Activated CD4-positive, alpha-beta T cell treated with anti-CD3 and anti-CD28 coated beads, Interleukin-2, amount 10 ng/mL, durations not matched to agents 7 days and 5 days (primary cell): ENCODE measurements around the gene CEMIP. TPM values are rescaled to one million over a fixed set of nuclear protein-coding genes. Genes with fewer than 3 reads are reported as not detected.
A peak's percentile ranks its signal among the peaks of the same experiment; 100 is the strongest.

Experiments used
- CTCF ChIA-PET: fragments of 350-600 bp; sonication (Branson Sonifier 250); formaldehyde crosslinking; loops from one replicate; lab custom pipeline; 2021; ENCODE audit warnings: antibody characterized with exemption; lab: Charles Lee
- POLR2A ChIA-PET: fragments of 350-600 bp; sonication (Branson Sonifier 250); formaldehyde crosslinking; loops from one replicate; lab custom pipeline; 2021; ENCODE audit warnings: antibody characterized with exemption; lab: Charles Lee
- DNase-seq: peaks from one replicate; pipeline ENCODE4 v3.0.0-alpha.2; 2020
- H3K27ac Mint-ChIP-seq: one replicate; pipeline ENCODE4 v1.8.0; 2021; ENCODE audit warnings: mild to moderate bottlenecking, moderate library complexity, mixed read lengths
- H3K27me3 Mint-ChIP-seq: one replicate; pipeline ENCODE4 v1.8.0; 2021; ENCODE audit warnings: mixed read lengths
- H3K36me3 Mint-ChIP-seq: one replicate; pipeline ENCODE4 v1.8.0; 2021; ENCODE audit warnings: low read depth, mixed read lengths
- H3K4me1 Mint-ChIP-seq: one replicate; pipeline ENCODE4 v1.8.0; 2021; ENCODE audit warnings: mixed read lengths
- H3K4me3 Mint-ChIP-seq: one replicate; pipeline ENCODE4 v1.8.0; 2021; ENCODE audit warnings: mild to moderate bottlenecking, moderate library complexity, mixed read lengths
- H3K9me3 Mint-ChIP-seq: one replicate; pipeline ENCODE4 v1.8.0; 2021; ENCODE audit warnings: mixed read lengths
- total RNA-seq, 2 experiments: library from RNA; stranded (reverse); gene quantifications; one replicate each; pipeline ENCODE4 v1.2.3, GENCODE V29; 2021

The CEMIP gene
- total RNA-seq, 2 experiments from 2014 or later: not detected

DNA sequence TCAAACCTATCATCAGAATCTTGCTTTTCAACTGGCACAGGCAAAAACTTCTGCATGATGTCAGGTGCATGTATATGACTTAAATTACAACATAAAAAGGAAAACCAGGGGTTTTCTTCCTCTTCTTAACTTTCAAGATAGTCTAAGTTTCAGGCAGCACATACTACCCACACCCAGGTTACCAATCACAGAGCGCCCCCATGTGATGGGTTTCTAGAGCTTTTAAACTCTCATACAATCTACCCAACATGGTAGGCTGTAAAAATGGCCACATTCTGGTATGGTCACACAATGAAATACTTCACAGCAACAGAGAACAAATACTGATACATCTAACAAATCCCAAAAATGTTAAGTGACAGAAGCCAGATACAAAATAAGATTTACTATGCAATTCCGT, 203.0 kb downstream of the CEMIP start:
- Mint-ChIP-seq H3K9me3 (no peaks in the 10 kb centered on the region), H3K36me3 (peaks cover 61% of the 10 kb centered on the region), H3K4me1 (peaks cover 65% of the 10 kb centered on the region), H3K27ac (peak overlapping the region; percentile 1), H3K4me3 (no peak overlapping the region), H3K27me3 (no peaks in the 10 kb centered on the region)
- CTCF ChIA-PET: interaction anchor here (1.0 kb wide), 1 partner anchor 11 kb away, joined by 3 read pairs; no protein-coding TSS in a partner anchor
- DNase-seq: no peak
- POLR2A ChIA-PET: no interaction called here

DNA sequence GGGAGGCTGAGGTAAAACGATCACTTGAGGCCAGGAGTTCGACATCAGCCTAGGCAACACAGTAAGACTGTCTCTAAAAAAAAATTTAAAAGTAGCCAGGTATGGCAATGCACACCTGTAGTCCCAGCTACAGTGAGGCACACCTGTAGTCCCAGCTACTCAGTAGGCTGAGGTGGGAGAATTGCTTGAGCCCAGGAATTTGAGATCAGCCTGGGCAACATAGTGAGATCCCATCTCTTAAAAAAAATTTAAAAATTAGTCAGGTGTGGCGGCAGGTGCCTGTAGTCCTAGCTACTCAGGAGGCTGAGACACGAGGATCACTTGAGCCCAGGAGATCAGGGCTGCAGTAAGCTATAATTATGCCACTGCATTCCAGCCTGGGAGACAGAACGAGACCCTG, 203.7 kb downstream of the CEMIP start:
- Mint-ChIP-seq H3K4me1 (peaks cover 61% of the 10 kb centered on the region), H3K36me3 (peaks cover 56% of the 10 kb centered on the region), H3K27me3 (no peaks in the 10 kb centered on the region), H3K27ac (no peak overlapping the region), H3K9me3 (no peaks in the 10 kb centered on the region), H3K4me3 (no peak overlapping the region)
- DNase-seq: no peak
- ChIA-PET POLR2A (no interaction called here), CTCF (interaction anchor here (1.0 kb wide), 1 partner anchor 12 kb away, joined by 3 read pairs; no protein-coding TSS in a partner anchor)

DNA sequence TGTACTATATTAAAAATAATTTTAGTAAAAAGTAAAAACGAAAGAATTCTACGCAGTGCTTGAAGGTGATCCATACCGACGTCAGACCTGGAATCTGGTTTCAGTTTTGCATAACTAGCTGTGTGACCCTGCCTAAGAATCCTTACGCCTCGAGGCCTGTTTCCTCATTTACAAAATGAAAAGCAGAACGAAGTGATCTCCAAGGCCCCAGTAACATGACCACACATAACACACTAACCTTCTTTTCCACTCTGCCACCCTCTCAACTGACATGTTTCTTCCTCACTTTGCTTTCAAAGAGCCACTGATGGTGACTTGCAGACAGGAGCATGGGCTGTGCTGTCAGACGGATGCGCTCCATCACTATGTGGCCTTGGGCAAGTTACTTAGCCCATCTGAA, 205.7 kb downstream of the CEMIP start:
- Mint-ChIP-seq H3K27ac (peak overlapping the region; percentile 21), H3K27me3 (no peaks in the 10 kb centered on the region), H3K36me3 (peaks cover 53% of the 10 kb centered on the region), H3K9me3 (no peaks in the 10 kb centered on the region), H3K4me1 (peaks cover 56% of the 10 kb centered on the region), H3K4me3 (no peak overlapping the region)
- POLR2A ChIA-PET: no interaction called here
- CTCF ChIA-PET: no interaction called here
- no peak for DNase-seq

DNA sequence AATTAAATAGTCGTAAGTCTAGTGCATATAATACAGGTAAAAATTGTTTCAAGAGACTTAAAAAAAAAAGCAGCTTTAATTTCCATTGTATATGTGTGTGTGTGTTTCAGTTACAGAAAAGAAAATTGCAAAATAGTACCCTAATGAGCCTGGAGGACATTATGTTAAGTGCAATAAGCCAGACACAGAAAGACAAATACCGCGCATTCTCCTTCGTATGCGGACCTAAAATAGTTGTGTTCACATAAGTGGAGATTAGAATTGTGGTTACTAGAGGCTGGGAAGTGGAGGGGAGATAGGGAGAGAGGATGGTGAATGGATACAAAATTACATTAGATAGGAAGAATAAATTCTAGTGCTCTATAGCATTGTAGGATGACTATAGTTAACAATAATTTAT, 206.8 kb downstream of the CEMIP start:
- no peak overlapping the region for H3K4me3 Mint-ChIP-seq

DNA sequence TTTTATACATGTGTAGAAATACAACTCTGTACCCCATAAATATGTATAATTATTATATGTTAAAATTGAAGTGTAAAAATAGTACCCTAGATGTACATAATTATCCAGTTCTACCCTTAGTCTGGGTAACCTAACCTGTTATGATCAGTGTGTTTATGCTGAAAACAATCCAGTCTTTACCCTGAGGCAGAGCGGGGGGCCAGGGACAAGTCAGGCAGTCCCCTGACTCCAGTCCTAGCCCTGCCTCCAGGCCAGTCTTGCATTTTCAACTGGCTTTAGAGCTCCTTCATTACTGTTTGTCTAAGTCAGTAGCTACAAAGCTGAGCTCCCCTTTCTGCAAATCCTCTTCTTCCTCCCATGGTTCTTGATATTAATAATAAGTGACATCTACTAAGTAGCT, 207.3 kb downstream of the CEMIP start:
- Mint-ChIP-seq H3K4me3 (no peak overlapping the region), H3K27me3 (no peaks in the 10 kb centered on the region), H3K9me3 (no peaks in the 10 kb centered on the region), H3K27ac (no peak overlapping the region), H3K36me3 (peaks cover 45% of the 10 kb centered on the region), H3K4me1 (peaks cover 65% of the 10 kb centered on the region)
- no peak for DNase-seq
- ChIA-PET POLR2A (interaction anchor here (0.6 kb wide), 1 partner anchor 20 kb away, joined by 3 read pairs; no protein-coding TSS in a partner anchor), CTCF (interaction anchor here (1.0 to 1.4 kb wide), 4 partner anchors 9 to 280 kb away, joined by 4 to 6 read pairs (median 4); no protein-coding TSS in a partner anchor)

More for the DNA sequence above, 206.8 kb downstream of the CEMIP start:
- Mint-ChIP-seq H3K27ac (no peak overlapping the region), H3K9me3 (no peaks in the 10 kb centered on the region), H3K27me3 (no peaks in the 10 kb centered on the region), H3K4me1 (peaks cover 60% of the 10 kb centered on the region), H3K36me3 (peaks cover 45% of the 10 kb centered on the region)
- CTCF ChIA-PET: interaction anchor here (0.6 to 1.4 kb wide), 4 partner anchors 16 to 280 kb away, joined by 4 read pairs; no protein-coding TSS in a partner anchor
- no peak for DNase-seq
- POLR2A ChIA-PET: no interaction called here

DNA sequence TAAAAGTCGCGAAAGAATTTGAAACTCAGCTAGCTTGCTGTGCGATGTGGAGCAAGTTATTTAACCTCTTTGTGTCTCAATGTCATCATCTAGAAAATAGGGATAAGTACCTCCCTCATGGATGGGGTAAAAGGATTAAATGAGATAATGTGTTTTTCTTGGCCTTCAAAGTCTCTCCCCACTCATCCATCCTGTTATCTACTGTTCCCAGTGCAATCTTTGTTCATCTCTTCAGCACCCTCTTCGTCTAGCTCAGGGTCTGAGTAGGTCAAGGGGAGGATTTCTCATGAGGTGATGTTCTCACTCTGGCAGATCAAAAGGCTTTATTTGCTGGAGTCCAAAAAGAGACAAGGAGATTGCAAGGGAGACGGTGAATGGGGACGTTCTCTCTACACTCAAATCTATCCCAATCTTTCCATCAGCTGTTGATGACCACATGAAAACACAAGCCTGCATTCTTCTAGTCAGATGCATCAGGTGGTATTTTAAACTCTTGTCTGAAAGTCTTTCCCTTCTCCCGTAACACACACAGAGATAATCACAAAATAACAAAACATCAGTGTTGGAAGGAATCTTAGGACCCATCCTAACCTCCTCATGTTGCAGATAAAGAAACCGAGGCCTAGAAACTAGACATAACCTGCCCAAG, 209.1 kb downstream of the CEMIP start:
- POLR2A ChIA-PET: no interaction called here
- H3K27me3 Mint-ChIP-seq: no peaks in the 10 kb centered on the region
- H3K4me3 Mint-ChIP-seq: peak overlapping the region; percentile 98
- no peak for DNase-seq
- no peaks in the 10 kb centered on the region for H3K9me3 Mint-ChIP-seq
- peak overlapping the region; percentile 97 for H3K27ac Mint-ChIP-seq
- CTCF ChIA-PET: interaction anchor here (0.7 to 1.2 kb wide), 2 partner anchors 12 to 278 kb away, joined by 3 to 4 read pairs; no protein-coding TSS in a partner anchor
- peaks cover 67% of the 10 kb centered on the region for H3K4me1 Mint-ChIP-seq
- peaks cover 34% of the 10 kb centered on the region for H3K36me3 Mint-ChIP-seq

DNA sequence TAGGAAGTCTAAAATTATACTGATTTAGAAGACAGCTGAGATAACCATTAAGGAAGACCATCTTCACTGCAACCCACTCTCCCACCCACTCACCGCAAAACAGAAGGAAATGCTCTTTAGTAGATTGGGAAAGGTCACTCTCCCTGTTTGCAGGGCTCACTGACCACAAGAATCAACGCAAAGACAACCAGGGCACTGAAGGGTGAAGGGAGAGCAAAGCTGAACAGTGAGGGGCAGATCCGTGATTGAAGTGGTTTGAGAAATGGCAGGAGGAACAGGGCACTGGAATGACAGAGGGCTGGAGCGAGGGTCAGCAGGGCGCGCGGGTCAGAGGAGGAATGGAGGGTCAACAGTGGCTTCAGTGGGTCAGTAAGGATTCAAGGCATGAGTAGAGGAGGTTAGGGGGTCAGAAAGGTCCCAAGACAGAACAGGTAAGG, 209.9 kb downstream of the CEMIP start:
- H3K27ac Mint-ChIP-seq: peak overlapping the region; percentile 97
- POLR2A ChIA-PET: no interaction called here
- no peak for DNase-seq
- H3K4me1 Mint-ChIP-seq: peaks cover 62% of the 10 kb centered on the region
- CTCF ChIA-PET: no interaction called here
- H3K4me3 Mint-ChIP-seq: peak overlapping the region; percentile 98
- peaks cover 30% of the 10 kb centered on the region for H3K36me3 Mint-ChIP-seq
- no peaks in the 10 kb centered on the region for H3K9me3 Mint-ChIP-seq
- H3K27me3 Mint-ChIP-seq: no peaks in the 10 kb centered on the region

DNA sequence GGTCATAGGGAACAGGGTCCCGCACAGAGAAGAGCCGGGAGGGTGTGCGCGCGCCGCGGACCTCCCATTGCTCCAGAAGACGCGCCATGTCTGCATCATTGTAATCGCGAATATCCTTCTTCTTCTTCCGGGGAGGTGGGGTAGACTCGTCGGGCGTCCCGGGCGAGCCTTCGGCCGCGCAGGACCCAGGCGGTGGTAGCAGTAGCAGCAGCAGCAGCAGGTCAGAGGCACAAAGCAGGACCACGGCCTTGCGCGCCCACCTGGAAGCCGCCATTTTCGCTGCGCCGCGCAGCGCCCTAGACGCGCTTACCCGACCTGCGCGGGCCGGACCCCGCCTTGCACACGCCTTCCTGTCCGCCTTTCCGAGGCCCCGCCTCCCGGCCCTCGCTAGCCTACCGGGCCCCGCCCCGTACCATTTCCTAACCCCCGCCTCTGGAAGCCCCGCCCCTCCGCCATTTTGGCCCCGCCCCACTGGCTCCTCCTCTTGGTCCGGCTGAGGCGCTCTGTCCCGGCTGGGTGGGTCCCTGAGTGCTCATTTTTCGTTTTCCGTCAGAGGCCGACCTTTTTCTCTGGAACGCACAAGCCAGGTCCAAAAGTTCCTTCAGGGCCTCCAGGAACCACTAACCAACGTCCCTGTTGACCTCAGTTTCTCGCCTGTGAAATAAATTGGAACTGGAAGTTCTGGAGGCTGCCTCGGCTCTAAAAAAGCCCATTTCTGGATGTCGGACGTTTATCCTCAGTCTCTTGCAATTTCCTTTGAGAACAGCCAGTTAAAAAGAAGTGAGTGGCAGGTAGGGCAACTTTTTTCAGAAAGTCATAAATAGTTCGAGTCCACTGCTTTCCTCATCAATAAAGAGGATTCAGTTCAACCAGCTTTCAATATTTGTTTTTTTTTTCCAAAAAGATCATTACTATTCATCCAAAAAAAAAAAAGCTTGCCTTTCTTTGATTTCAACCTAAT, 210.6 kb downstream of the CEMIP start, which contains the start of gene MESD:
Gene MESD (minus strand): TSS at position 302 of the 961 bp plus-strand sequence. CDS start 28 bp downstream, at position 274.
- Mint-ChIP-seq H3K36me3 (peaks cover 25% of the 10 kb centered on the region), H3K4me3 (peak within 1 kb of the TSS; percentile 98), H3K9me3 (no peaks in the 10 kb centered on the region), H3K4me1 (peaks cover 57% of the 10 kb centered on the region), H3K27me3 (no peaks in the 10 kb centered on the region), H3K27ac (peak within 1 kb of the TSS; percentile 97)
- ChIA-PET CTCF (interaction anchor here (0.7 to 1.7 kb wide), 2 partner anchors 112 to 276 kb away, joined by 4 to 11 read pairs; no protein-coding TSS in a partner anchor), POLR2A (no interaction called here)
- peak; percentile 97 for DNase-seq

DNA sequence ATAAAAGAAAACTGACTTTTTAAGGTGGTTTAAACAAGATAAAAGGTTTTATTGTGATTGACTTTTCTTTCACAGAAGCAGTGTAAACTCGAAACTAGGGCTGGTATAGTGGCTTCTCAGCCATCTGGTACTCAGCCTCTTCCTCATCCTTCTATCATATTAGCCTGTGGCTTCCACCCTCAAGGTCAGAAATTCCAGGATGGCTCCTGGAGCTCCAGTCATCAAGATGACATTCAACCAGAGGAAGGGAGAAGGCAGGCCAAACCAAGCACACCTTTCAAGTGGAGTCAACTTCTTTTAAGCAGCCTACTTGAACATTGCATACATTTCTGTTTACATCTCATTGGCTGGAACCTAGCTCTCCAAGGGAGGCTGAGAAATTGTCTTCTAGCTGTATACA, 211.8 kb downstream of the CEMIP start:
- peak overlapping the region; percentile 97 for H3K27ac Mint-ChIP-seq
- ChIA-PET POLR2A (no interaction called here), CTCF (interaction anchor here (0.7 to 1.7 kb wide), 6 partner anchors 13 to 275 kb away, joined by 3 to 11 read pairs (median 4); no protein-coding TSS in a partner anchor)
- H3K4me3 Mint-ChIP-seq: peak overlapping the region; percentile 11
- H3K4me1 Mint-ChIP-seq: peaks cover 58% of the 10 kb centered on the region
- peaks cover under 1% of the 10 kb centered on the region for H3K9me3 Mint-ChIP-seq
- H3K36me3 Mint-ChIP-seq: peaks cover 23% of the 10 kb centered on the region
- DNase-seq: no peak
- H3K27me3 Mint-ChIP-seq: no peaks in the 10 kb centered on the region

DNA sequence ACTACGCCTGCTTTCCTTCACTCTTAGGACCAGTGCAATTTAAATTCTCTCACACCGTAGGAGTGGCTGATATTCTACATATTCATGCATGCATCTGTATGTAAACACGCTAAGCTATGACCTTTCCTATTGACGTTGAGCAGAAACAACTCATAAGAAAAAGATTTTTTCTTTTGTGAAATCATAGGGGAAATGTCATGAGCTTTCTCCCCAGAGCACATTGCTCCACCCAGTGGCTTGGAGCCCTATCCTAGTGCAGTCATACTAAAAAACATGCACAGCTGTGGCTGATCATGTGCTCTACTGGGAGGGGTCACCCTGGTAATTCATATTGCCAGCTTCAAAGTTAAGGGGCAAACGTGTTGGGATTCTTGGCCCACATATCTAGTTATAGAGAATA, 212.3 kb downstream of the CEMIP start:
- H3K27ac Mint-ChIP-seq: peak overlapping the region; percentile 97
- CTCF ChIA-PET: interaction anchor here (0.5 to 1.7 kb wide), 6 partner anchors 14 to 1189 kb away, joined by 3 to 11 read pairs (median 3); no protein-coding TSS in a partner anchor
- peaks cover 20% of the 10 kb centered on the region for H3K36me3 Mint-ChIP-seq
- H3K9me3 Mint-ChIP-seq: peaks cover 3% of the 10 kb centered on the region
- POLR2A ChIA-PET: no interaction called here
- no peaks in the 10 kb centered on the region for H3K27me3 Mint-ChIP-seq
- DNase-seq: peak; percentile 58
- H3K4me3 Mint-ChIP-seq: peak overlapping the region; percentile 5
- H3K4me1 Mint-ChIP-seq: peaks cover 58% of the 10 kb centered on the region

DNA sequence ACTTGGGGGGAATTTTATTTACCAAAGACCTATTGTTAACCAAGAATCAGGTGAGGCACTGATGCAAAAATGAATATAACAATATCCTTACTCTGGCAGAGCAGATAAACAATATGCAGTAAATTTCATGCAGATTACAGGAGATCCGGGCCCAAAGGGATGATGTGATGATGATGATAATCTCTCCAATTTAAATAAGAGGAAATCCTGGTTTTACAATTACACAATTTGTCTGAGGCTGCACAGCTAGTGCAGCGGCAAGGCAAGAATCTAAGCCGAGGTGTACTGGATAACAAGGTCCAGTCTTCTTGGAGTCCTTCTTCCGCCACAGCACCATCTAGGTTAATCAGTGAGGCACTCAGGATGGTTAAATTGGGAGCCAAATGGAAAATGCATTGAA, 212.8 kb downstream of the CEMIP start:
- H3K9me3 Mint-ChIP-seq: peaks cover 3% of the 10 kb centered on the region
- H3K4me3 Mint-ChIP-seq: no peak overlapping the region
- DNase-seq: no peak
- peak overlapping the region; percentile 97 for H3K27ac Mint-ChIP-seq
- peaks cover 16% of the 10 kb centered on the region for H3K36me3 Mint-ChIP-seq
- POLR2A ChIA-PET: no interaction called here
- H3K4me1 Mint-ChIP-seq: peaks cover 53% of the 10 kb centered on the region
- H3K27me3 Mint-ChIP-seq: no peaks in the 10 kb centered on the region
- CTCF ChIA-PET: interaction anchor here (0.5 to 1.7 kb wide), 5 partner anchors 14 to 1189 kb away, joined by 3 to 11 read pairs (median 3); no protein-coding TSS in a partner anchor

DNA sequence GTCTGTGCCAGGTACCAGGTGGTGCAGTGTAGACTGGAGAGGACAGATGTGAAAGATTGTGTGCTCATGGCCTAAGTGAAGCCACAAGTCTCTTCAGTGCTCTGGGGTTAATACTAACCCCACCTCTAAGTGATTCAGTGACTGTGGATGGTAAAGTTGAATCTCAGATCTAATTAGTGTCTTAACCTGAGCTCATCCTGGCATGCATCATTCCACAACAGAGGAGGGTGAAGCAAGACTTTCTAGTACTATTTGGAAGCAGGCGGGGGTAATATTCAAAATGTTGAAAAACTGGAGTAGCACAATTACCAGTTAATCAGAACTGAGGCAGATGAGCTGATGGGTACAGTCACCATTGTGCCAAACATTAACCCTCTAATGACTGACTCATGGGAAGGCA, 213.3 kb downstream of the CEMIP start:
- peaks cover 56% of the 10 kb centered on the region for H3K4me1 Mint-ChIP-seq
- POLR2A ChIA-PET: no interaction called here
- no peak overlapping the region for H3K4me3 Mint-ChIP-seq

More for the DNA sequence above, 213.3 kb downstream of the CEMIP start:
- DNase-seq: no peak
- CTCF ChIA-PET: no interaction called here
- no peak overlapping the region for H3K27ac Mint-ChIP-seq
- H3K27me3 Mint-ChIP-seq: no peaks in the 10 kb centered on the region
- peaks cover 3% of the 10 kb centered on the region for H3K9me3 Mint-ChIP-seq
- peaks cover 19% of the 10 kb centered on the region for H3K36me3 Mint-ChIP-seq
